Activated naive CD4-positive, alpha-beta T cell (primary cell): ENCODE data around the gene DHX15.
A peak's percentile ranks its signal among the peaks of the same experiment; 100 is the strongest.

ENCODE experiments used
- DNase-seq, 4 experiments: peaks; one replicate each; lab custom pipeline; 2025; lab: John Stamatoyannopoulos, UW

DHX15 gene

GRCh38 chr4:24584211-24584850 is at the start of gene DHX15:
Gene DHX15 (minus strand): TSS chr4:24584554. CDS start chr4:24584393, 161 bp downstream.
- DNase-seq: peak; percentile 74 to 90 (median 83)

- DNase-seq: no peak
These were observed 47.7 kb upstream of the DHX15 start for GRCh38 chr4:24632011-24632410.

GRCh38 chr4:24630937-24631336 is 46.6 kb upstream of the DHX15 start:
- DNase-seq: no peak

- no peak for DNase-seq
These were observed 40.7 kb upstream of the DHX15 start for GRCh38 chr4:24625091-24625490.

GRCh38 chr4:24624381-24624780 is 40.0 kb upstream of the DHX15 start:
- DNase-seq: no peak

- DNase-seq: no peak
These were observed 37.9 kb upstream of the DHX15 start for GRCh38 chr4:24622146-24622834.

- DNase-seq: no peak
These were observed 31.6 kb upstream of the DHX15 start for GRCh38 chr4:24615977-24616376.

- DNase-seq: no peak
These were observed 30.5 kb upstream of the DHX15 start for GRCh38 chr4:24614881-24615280.

- no peak for DNase-seq
These were observed 29.1 kb upstream of the DHX15 start for GRCh38 chr4:24613502-24613901.

- no peak for DNase-seq
These were observed 27.2 kb upstream of the DHX15 start for GRCh38 chr4:24611575-24611974.

- no peak for DNase-seq
These were observed 23.0 kb upstream of the DHX15 start for GRCh38 chr4:24607334-24607733.

- no peak for DNase-seq
These were observed 20.9 kb upstream of the DHX15 start for GRCh38 chr4:24605216-24605615.

- DNase-seq: no peak
These were observed 20.3 kb upstream of the DHX15 start for GRCh38 chr4:24604558-24605214.

GRCh38 chr4:24603343-24603742 is 19.0 kb upstream of the DHX15 start:
- no peak for DNase-seq

- DNase-seq: no peak
These were observed 16.8 kb upstream of the DHX15 start for GRCh38 chr4:24601121-24601520.

GRCh38 chr4:24599275-24599674 is 14.9 kb upstream of the DHX15 start:
- no peak for DNase-seq

GRCh38 chr4:24598025-24598424 is 13.7 kb upstream of the DHX15 start:
- no peak for DNase-seq

GRCh38 chr4:24595659-24596058 is 11.3 kb upstream of the DHX15 start:
- DNase-seq: no peak

- no peak for DNase-seq
These were observed 10.5 kb upstream of the DHX15 start for GRCh38 chr4:24594887-24595286.

- DNase-seq: no peak
These were observed 5.1 kb upstream of the DHX15 start for GRCh38 chr4:24589448-24589847.

- DNase-seq: no peak
These were observed 4.0 kb upstream of the DHX15 start for GRCh38 chr4:24588216-24588954.

- DNase-seq: peak; percentile 9 to 19 (median 13)
These were observed 723 bp downstream of the DHX15 start for GRCh38 chr4:24583451-24584210.
